ENCODE data around the gene LRRC71.

Gene LRRC71

GRCh38 chr1:156929596-156930238 lies 9.3 kb downstream of the LRRC71 start:
- no peak for DNase-seq

GRCh38 chr1:156930483-156930882 lies 10.1 kb downstream of the LRRC71 start:
- DNase-seq: no peak

GRCh38 chr1:156931211-156931952 lies 10.9 kb downstream of the LRRC71 start:
- no peak for DNase-seq

- no peak for DNase-seq
These were observed 11.7 kb downstream of the LRRC71 start for GRCh38 chr1:156931974-156932710.

GRCh38 chr1:156933136-156933535 lies 12.7 kb downstream of the LRRC71 start:
- DNase-seq: no peak

GRCh38 chr1:156935505-156936128 lies 15.2 kb downstream of the LRRC71 start:
- no peak for DNase-seq

- no peak for DNase-seq
These were observed 15.8 kb downstream of the LRRC71 start for GRCh38 chr1:156936191-156936590.

- no peak for DNase-seq
These were observed 16.3 kb downstream of the LRRC71 start for GRCh38 chr1:156936721-156937220.

- DNase-seq: no peak
These were observed 17.5 kb downstream of the LRRC71 start for GRCh38 chr1:156937883-156938282.

- no peak for DNase-seq
These were observed 18.4 kb downstream of the LRRC71 start for GRCh38 chr1:156938813-156939212.

GRCh38 chr1:156939786-156940334 lies 19.4 kb downstream of the LRRC71 start:
- no peak for DNase-seq

GRCh38 chr1:156941675-156942074 lies 21.2 kb downstream of the LRRC71 start:
- DNase-seq: no peak

- DNase-seq: no peak
These were observed 21.7 kb downstream of the LRRC71 start for GRCh38 chr1:156942176-156942575.

GRCh38 chr1:156942576-156942975 lies 22.1 kb downstream of the LRRC71 start:
- DNase-seq: no peak

- DNase-seq: no peak
These were observed 23.3 kb downstream of the LRRC71 start for GRCh38 chr1:156943756-156944155.

- DNase-seq: no peak
These were observed 23.8 kb downstream of the LRRC71 start for GRCh38 chr1:156944268-156944667.

GRCh38 chr1:156944848-156945247 lies 24.4 kb downstream of the LRRC71 start:
- DNase-seq: no peak

GRCh38 chr1:156945881-156946661 lies 25.6 kb downstream of the LRRC71 start:
- no peak for DNase-seq

GRCh38 chr1:156947127-156947526 lies 26.7 kb downstream of the LRRC71 start:
- DNase-seq: no peak

GRCh38 chr1:156947818-156948525 lies 27.5 kb downstream of the LRRC71 start:
- no peak for DNase-seq

GRCh38 chr1:156948708-156949107 lies 28.3 kb downstream of the LRRC71 start:
- DNase-seq: no peak
